ENCODE data around the gene HLA-E. TPM values are rescaled to one million over a fixed set of nuclear protein-coding genes. Genes with fewer than 3 reads are reported as not detected.

Gene HLA-E
- polyA plus RNA-seq, 4 donors = 72.5 to 494 (median 229) TPM

- FAIRE-seq (no peak), DNase-seq (no peak)
- H3K4me3 ChIP-seq (ENCODE audit: low read depth in 1 of 3, low read length in 3 of 3) = no peak overlapping the region
- no peak overlapping the region for H3K27ac ChIP-seq (ENCODE audit: low read depth in 1 of 3, low read length in 2 of 3)
- H3K4me1 ChIP-seq (ENCODE audit: control insufficient read depth in 3 of 3, insufficient read depth in 2 of 3, low read depth in 1 of 3, low read length in 2 of 3) = peaks cover 0 to 21% (median 2%) of the 10 kb centered on the region in 3 donors
- no peaks in the 10 kb centered on the region for H3K27me3 ChIP-seq (ENCODE audit: control insufficient read depth in 3 of 3, insufficient read depth in 3 of 3, low read length in 3 of 3)
- 23 to 42% (median 35%) methylated on average over 2 of the region's 2 CpGs for WGBS, 3 donors
- H3K36me3 ChIP-seq (ENCODE audit: control insufficient read depth in 3 of 3, insufficient read depth in 2 of 3, low read depth in 1 of 3, low read length in 3 of 3) = no peaks in the 10 kb centered on the region
- peaks cover 0 to 5% of the 10 kb centered on the region in 2 donors for H3K9me3 ChIP-seq (ENCODE audit: control insufficient read depth in 2 of 2, insufficient read depth in 1 of 2, low read depth in 1 of 2, low read length in 1 of 2)
Measured at GRCh38 chr6:30530014-30530413, 40.7 kb downstream of the HLA-E start.

- peaks cover 0 to 13% (median 2%) of the 10 kb centered on the region in 3 donors for H3K4me1 ChIP-seq (ENCODE audit: control insufficient read depth in 3 of 3, insufficient read depth in 2 of 3, low read depth in 1 of 3, low read length in 2 of 3)
- 17 to 51% (median 28%) methylated on average over 15 of the region's 15 CpGs for whole genome bisulfite sequencing, 3 donors
- H3K9me3 ChIP-seq (ENCODE audit: control insufficient read depth in 2 of 2, insufficient read depth in 1 of 2, low read depth in 1 of 2, low read length in 1 of 2) = peaks cover 0 to 5% of the 10 kb centered on the region in 2 donors
- DNase-seq (peak; percentile 54 to 75), FAIRE-seq (no peak)
- H3K27ac ChIP-seq (ENCODE audit: low read depth in 1 of 3, low read length in 2 of 3) = peak overlapping the region; percentile 35 to 59 (median 53)
- no peaks in the 10 kb centered on the region for H3K27me3 ChIP-seq (ENCODE audit: control insufficient read depth in 3 of 3, insufficient read depth in 3 of 3, low read length in 3 of 3)
- H3K36me3 ChIP-seq (ENCODE audit: control insufficient read depth in 3 of 3, insufficient read depth in 2 of 3, low read depth in 1 of 3, low read length in 3 of 3) = no peaks in the 10 kb centered on the region
- H3K4me3 ChIP-seq (ENCODE audit: low read depth in 1 of 3, low read length in 3 of 3) = no peak overlapping the region
Measured at GRCh38 chr6:30533460-30534294, 44.4 kb downstream of the HLA-E start.

GRCh38 chr6:30537931-30538330 lies 48.6 kb downstream of the HLA-E start:
- H3K4me1 ChIP-seq (ENCODE audit: control insufficient read depth in 3 of 3, insufficient read depth in 2 of 3, low read depth in 1 of 3, low read length in 2 of 3) = peaks cover 0 to 8% (median 2%) of the 10 kb centered on the region in 3 donors
- H3K9me3 ChIP-seq (ENCODE audit: control insufficient read depth in 2 of 2, insufficient read depth in 1 of 2, low read depth in 1 of 2, low read length in 1 of 2) = no peaks in the 10 kb centered on the region
- no peak for FAIRE-seq
- no peak overlapping the region for H3K4me3 ChIP-seq (ENCODE audit: low read depth in 1 of 3, low read length in 3 of 3)
- WGBS, 3 donors = 76 to 84% (median 82%) methylated on average over 3 of the region's 3 CpGs
- H3K27ac ChIP-seq (ENCODE audit: low read depth in 1 of 3, low read length in 2 of 3) = no peak overlapping the region
- H3K27me3 ChIP-seq (ENCODE audit: control insufficient read depth in 3 of 3, insufficient read depth in 3 of 3, low read length in 3 of 3) = peaks cover 0 to 2% (median 0%) of the 10 kb centered on the region in 3 donors
- H3K36me3 ChIP-seq (ENCODE audit: control insufficient read depth in 3 of 3, insufficient read depth in 2 of 3, low read depth in 1 of 3, low read length in 3 of 3) = no peaks in the 10 kb centered on the region
- no peak for DNase-seq

GRCh38 chr6:30541515-30542403 lies 52.5 kb downstream of the HLA-E start:
- peaks cover 0 to 12% (median 4%) of the 10 kb centered on the region in 3 donors for H3K36me3 ChIP-seq (ENCODE audit: control insufficient read depth in 3 of 3, insufficient read depth in 2 of 3, low read depth in 1 of 3, low read length in 3 of 3)
- FAIRE-seq = no peak
- peak overlapping the region in 2 of 3 donors; percentile 12 to 40 for H3K27ac ChIP-seq (ENCODE audit: low read depth in 1 of 3, low read length in 2 of 3)
- H3K9me3 ChIP-seq (ENCODE audit: control insufficient read depth in 2 of 2, insufficient read depth in 1 of 2, low read depth in 1 of 2, low read length in 1 of 2) = no peaks in the 10 kb centered on the region
- peaks cover 0 to 2% (median 0%) of the 10 kb centered on the region in 3 donors for H3K27me3 ChIP-seq (ENCODE audit: control insufficient read depth in 3 of 3, insufficient read depth in 3 of 3, low read length in 3 of 3)
- WGBS, 3 donors = 11 to 12% (median 11%) methylated on average over 23 of the region's 23 CpGs
- peaks cover 0 to 2% (median 0%) of the 10 kb centered on the region in 3 donors for H3K4me1 ChIP-seq (ENCODE audit: control insufficient read depth in 3 of 3, insufficient read depth in 2 of 3, low read depth in 1 of 3, low read length in 2 of 3)
- peak overlapping the region in 2 of 3 donors; percentile 37 to 42 for H3K4me3 ChIP-seq (ENCODE audit: low read depth in 1 of 3, low read length in 3 of 3)
- peak; percentile 85 to 94 for DNase-seq

GRCh38 chr6:30542404-30542725 lies 53.1 kb downstream of the HLA-E start:
- peaks cover 0 to 18% (median 9%) of the 10 kb centered on the region in 3 donors for H3K36me3 ChIP-seq (ENCODE audit: control insufficient read depth in 3 of 3, insufficient read depth in 2 of 3, low read depth in 1 of 3, low read length in 3 of 3)
- WGBS, 3 donors = 13 to 29% (median 21%) methylated on average over 4 of the region's 4 CpGs
- peaks cover 0 to 2% (median 0%) of the 10 kb centered on the region in 3 donors for H3K27me3 ChIP-seq (ENCODE audit: control insufficient read depth in 3 of 3, insufficient read depth in 3 of 3, low read length in 3 of 3)
- H3K4me1 ChIP-seq (ENCODE audit: control insufficient read depth in 3 of 3, insufficient read depth in 2 of 3, low read depth in 1 of 3, low read length in 2 of 3) = peaks cover 0 to 2% (median 0%) of the 10 kb centered on the region in 3 donors
- H3K9me3 ChIP-seq (ENCODE audit: control insufficient read depth in 2 of 2, insufficient read depth in 1 of 2, low read depth in 1 of 2, low read length in 1 of 2) = no peaks in the 10 kb centered on the region
- H3K27ac ChIP-seq (ENCODE audit: low read depth in 1 of 3, low read length in 2 of 3) = no peak overlapping the region
- no peak for DNase-seq
- no peak for FAIRE-seq
- H3K4me3 ChIP-seq (ENCODE audit: low read depth in 1 of 3, low read length in 3 of 3) = no peak overlapping the region

- H3K4me3 ChIP-seq (ENCODE audit: low read depth in 1 of 3, low read length in 3 of 3) = no peak overlapping the region
- 54 to 73% (median 67%) methylated on average over 1 of the region's 1 CpG for WGBS, 3 donors
- no peaks in the 10 kb centered on the region for H3K9me3 ChIP-seq (ENCODE audit: control insufficient read depth in 2 of 2, insufficient read depth in 1 of 2, low read depth in 1 of 2, low read length in 1 of 2)
- DNase-seq (no peak), FAIRE-seq (no peak)
- H3K4me1 ChIP-seq (ENCODE audit: control insufficient read depth in 3 of 3, insufficient read depth in 2 of 3, low read depth in 1 of 3, low read length in 2 of 3) = peaks cover 0 to 2% (median 0%) of the 10 kb centered on the region in 3 donors
- peak overlapping the region in 1 of 3 donors; percentile 9 for H3K27ac ChIP-seq (ENCODE audit: low read depth in 1 of 3, low read length in 2 of 3)
- peaks cover 0 to 2% (median 0%) of the 10 kb centered on the region in 3 donors for H3K27me3 ChIP-seq (ENCODE audit: control insufficient read depth in 3 of 3, insufficient read depth in 3 of 3, low read length in 3 of 3)
- H3K36me3 ChIP-seq (ENCODE audit: control insufficient read depth in 3 of 3, insufficient read depth in 2 of 3, low read depth in 1 of 3, low read length in 3 of 3) = peaks cover 0 to 23% (median 9%) of the 10 kb centered on the region in 3 donors
Measured at GRCh38 chr6:30542915-30543314, 53.6 kb downstream of the HLA-E start.

Other genes with a start within 250 kb of the HLA-E start
- gene TRIM39, start 162.6 kb upstream of the HLA-E start, polyA plus RNA-seq = 10 to 100 TPM in 1 of 4 donors, 1 to 10 TPM in 3; 8.9 to 12.0 (median 9.4) TPM
- 100 to 1,000 TPM in 1 of 4 donors, 10 to 100 TPM in 3; 71.1 to 100 (median 85.2) TPM for gene RPP21, start 144.4 kb upstream of the HLA-E start, polyA plus RNA-seq
- 10 to 100 TPM; 25.9 to 56.7 (median 43.1) TPM for gene GNL1, start 67.0 kb downstream of the HLA-E start, polyA plus RNA-seq
- gene PRR3, start 67.8 kb downstream of the HLA-E start, polyA plus RNA-seq = 10 to 100 TPM in 1 of 4 donors, 1 to 10 TPM in 3; 3.6 to 15.2 (median 5.1) TPM
- gene ABCF1, start 81.9 kb downstream of the HLA-E start, polyA plus RNA-seq = 10 to 100 TPM; 30.0 to 76.5 (median 38.8) TPM
- gene PPP1R10, start 127.7 kb downstream of the HLA-E start, polyA plus RNA-seq = 10 to 100 TPM; 21.3 to 44.0 (median 32.5) TPM
- 10 to 100 TPM; 54.1 to 93.0 (median 90.3) TPM for gene MRPS18B, start 128.3 kb downstream of the HLA-E start, polyA plus RNA-seq
- gene ATAT1, start 137.4 kb downstream of the HLA-E start, polyA plus RNA-seq = 10 to 100 TPM in 2 of 4 donors, 1 to 10 TPM in 2; 6.5 to 28.2 (median 11.6) TPM
- gene C6orf136, start 157.6 kb downstream of the HLA-E start, polyA plus RNA-seq = 100 to 1,000 TPM in 1 of 4 donors, 10 to 100 TPM in 3; 32.6 to 125 (median 59.7) TPM
- 10 to 100 TPM; 27.5 to 82.5 (median 51.4) TPM for gene DHX16, start 183.5 kb downstream of the HLA-E start, polyA plus RNA-seq
- 10 to 100 TPM; 10.1 to 22.7 (median 17.9) TPM for gene PPP1R18, start 197.1 kb downstream of the HLA-E start, polyA plus RNA-seq
- 10 to 100 TPM in 2 of 4 donors, 1 to 10 TPM in 2; 1.1 to 14.2 (median 8.0) TPM for gene NRM, start 201.5 kb downstream of the HLA-E start, polyA plus RNA-seq
- gene MDC1, start 227.8 kb downstream of the HLA-E start, polyA plus RNA-seq = 10 to 100 TPM in 2 of 4 donors, 1 to 10 TPM in 2; 1.8 to 20.7 (median 7.6) TPM
- gene TUBB, start 230.8 kb downstream of the HLA-E start, polyA plus RNA-seq = 100 to 1,000 TPM in 2 of 4 donors, 10 to 100 TPM in 2; 47.0 to 371 (median 188) TPM

Measured in small intestine (tissue), 7 donors.